Colonic mucosa (tissue), 4 donors: ENCODE measurements around the gene PPT1. TPM values are rescaled to one million over a fixed set of nuclear protein-coding genes. Genes with fewer than 3 reads are reported as not detected.

Experiments
- DNase-seq: peaks from one replicate; pipeline ENCODE4 v3.0.0-alpha.2; 2020
- H3K27ac ChIP-seq: fragments of 200-600 bp; one replicate; pipeline ENCODE4 v1.8.0; 2021
- H3K27me3 ChIP-seq: fragments of 200-600 bp; one replicate; pipeline ENCODE4 v1.8.0; 2021
- H3K36me3 ChIP-seq: fragments of 200-600 bp; one replicate; pipeline ENCODE4 v1.8.0; 2021
- H3K4me1 ChIP-seq: fragments of 200-600 bp; one replicate; pipeline ENCODE4 v1.8.0; 2021; ENCODE audit warnings: mild to moderate bottlenecking
- H3K4me3 ChIP-seq: fragments of 200-600 bp; one replicate; pipeline ENCODE4 v1.8.0; 2021
- H3K9ac ChIP-seq, 2 donors: one replicate each; pipeline ENCODE4 v1.7.0; 2013; ENCODE audit warnings: control low read depth in 2 of 2, low read depth in 2 of 2, low read length in 2 of 2
- H3K9me3 ChIP-seq: fragments of 200-600 bp; one replicate; pipeline ENCODE4 v1.8.0; 2021
- CTCF ChIP-seq: fragments of 200-600 bp; IDR thresholded peaks from one replicate; pipeline ENCODE4 v1.8.0; 2022; ENCODE audit warnings: antibody characterized with exemption, mild to moderate bottlenecking
- intact Hi-C: fragments of 100-400 bp; cut with DNase I; formaldehyde crosslinking; loops from one replicate; pipeline ENCODE4 v1.14.1; 2022
- total RNA-seq, 2 donors: library from RNA; stranded (reverse); fragmentation: NEBNext Ultra II Directional in 1 of 2; extraction: Animal tissue kit (Norgen Biotek cat#: 25700) in 1 of 2; gene quantifications; one replicate each; pipeline ENCODE4 v1.2.1, GENCODE V29; 2021
- donor health status: healthy.
- donor health status: DM: no; HTN: no; CAD: no.
- donor health status: DM: no; HTN: no; CAD: no.

The PPT1 gene
- total RNA-seq, 2 donors from 2014 or later: 25.7 to 37.7 TPM

GRCh38 chr1:40102038-40102437 lies 5.0 kb upstream of the PPT1 start:
- no peak for TF ChIP-seq CTCF
- H3K4me3 ChIP-seq: no peak overlapping the region
- no peaks in the 10 kb centered on the region for H3K4me1 ChIP-seq
- H3K27me3 ChIP-seq: no peaks in the 10 kb centered on the region
- DNase-seq: no peak
- H3K27ac ChIP-seq: no peak overlapping the region
- intact Hi-C loops: no loop called here
- no peak overlapping the region for H3K9ac ChIP-seq
- no peaks in the 10 kb centered on the region for H3K9me3 ChIP-seq
- no peaks in the 10 kb centered on the region for H3K36me3 ChIP-seq

- no peaks in the 10 kb centered on the region for H3K9me3 ChIP-seq
- DNase-seq: no peak
- peak overlapping the region; percentile 28 for H3K9ac ChIP-seq
- intact Hi-C loops: no loop called here
- H3K27me3 ChIP-seq: no peaks in the 10 kb centered on the region
- TF ChIP-seq CTCF: no peak
- H3K36me3 ChIP-seq: no peaks in the 10 kb centered on the region
- no peak overlapping the region for H3K27ac ChIP-seq
- no peaks in the 10 kb centered on the region for H3K4me1 ChIP-seq
- H3K4me3 ChIP-seq: peak overlapping the region; percentile 34
Observed at GRCh38 chr1:40096646-40096976, 441 bp downstream of the PPT1 start.

- Histone ChIP-seq H3K4me3 (no peak overlapping the region), H3K27ac (no peak overlapping the region)
Observed at GRCh38 chr1:40095806-40096205, 1.2 kb downstream of the PPT1 start.

GRCh38 chr1:40094466-40095110 lies 2.5 kb downstream of the PPT1 start:
- no peak for DNase-seq
- TF ChIP-seq CTCF: no peak
- Histone ChIP-seq H3K27me3 (no peaks in the 10 kb centered on the region), H3K27ac (no peak overlapping the region), H3K4me1 (no peaks in the 10 kb centered on the region), H3K9me3 (no peaks in the 10 kb centered on the region), H3K36me3 (no peaks in the 10 kb centered on the region), H3K4me3 (no peak overlapping the region), H3K9ac (no peak overlapping the region)
- intact Hi-C loops: no loop called here

More at GRCh38 chr1:40095806-40096205, 1.2 kb downstream of the PPT1 start:
- Histone ChIP-seq H3K27me3 (no peaks in the 10 kb centered on the region), H3K9ac (no peak overlapping the region), H3K9me3 (no peaks in the 10 kb centered on the region), H3K4me1 (no peaks in the 10 kb centered on the region), H3K36me3 (no peaks in the 10 kb centered on the region)
- no peak for TF ChIP-seq CTCF
- intact Hi-C loops: no loop called here
- DNase-seq: no peak

GRCh38 chr1:40092706-40093639 lies 4.1 kb downstream of the PPT1 start:
- intact Hi-C loops: no loop called here
- no peak for DNase-seq
- no peak for TF ChIP-seq CTCF
- Histone ChIP-seq H3K9ac (no peak overlapping the region), H3K4me3 (no peak overlapping the region), H3K4me1 (no peaks in the 10 kb centered on the region), H3K27ac (no peak overlapping the region), H3K9me3 (no peaks in the 10 kb centered on the region), H3K36me3 (no peaks in the 10 kb centered on the region), H3K27me3 (no peaks in the 10 kb centered on the region)
